HG02938 (cell line): ENCODE measurements around the gene HIGD1A.

Experiments
- ATAC-seq: cut with Tn5 transposase; IDR thresholded peaks from one replicate; pipeline ENCODE4 v1.9.1; 2021; ENCODE audit warnings: mild to moderate bottlenecking, moderate library complexity; ENCODE audit not compliant: unreplicated experiment

HIGD1A gene

GRCh38 chr3:42804106-42804830, at the start of gene HIGD1A:
Gene HIGD1A (minus strand): TSS chr3:42804490. CDS start chr3:42794253, 10,237 bp downstream.
- ATAC-seq, result peak; percentile 97

- ATAC-seq, result no peak
Observed at GRCh38 chr3:42853739-42854302, 49.5 kb upstream of the HIGD1A start.

DNA sequence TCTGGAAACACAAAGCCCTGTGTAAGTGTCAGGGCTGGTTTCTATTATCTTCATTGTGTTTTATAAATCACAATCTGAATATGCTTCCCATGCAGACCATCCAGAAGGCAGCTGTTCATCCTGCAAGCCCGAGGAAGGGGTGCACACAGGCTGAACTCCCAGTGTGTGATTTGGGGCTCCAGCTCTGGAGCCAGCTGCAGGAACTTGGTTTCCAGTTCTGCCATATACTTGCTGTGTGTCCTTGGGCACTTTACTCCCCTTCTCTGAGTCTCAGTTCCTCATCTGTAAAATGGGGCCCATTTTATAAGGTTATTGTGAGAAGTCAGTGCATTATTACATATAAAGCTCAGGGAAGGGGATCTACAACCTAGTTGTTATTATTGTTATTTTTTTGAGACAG, 48.8 kb upstream of the HIGD1A start:
- ATAC-seq, result no peak

DNA sequence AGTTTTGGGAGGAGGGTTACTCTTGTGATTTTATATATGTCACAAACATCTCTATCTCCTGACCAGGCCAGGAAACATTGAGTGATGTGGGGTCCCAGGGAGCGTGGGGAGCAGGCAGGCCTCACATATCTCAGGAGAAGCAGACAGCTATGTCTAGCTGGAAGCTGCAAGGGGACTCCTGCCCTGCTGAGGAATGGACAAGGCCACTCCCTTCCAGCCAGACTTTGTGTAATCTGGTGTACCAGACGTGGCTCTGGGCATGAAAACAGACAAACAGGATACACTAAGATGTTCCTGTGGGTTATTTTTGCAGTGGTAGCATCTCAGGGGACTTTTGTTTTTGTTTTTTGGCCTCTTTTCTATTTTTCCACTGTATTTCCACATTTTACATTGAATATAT, 48.2 kb upstream of the HIGD1A start:
- no peak for ATAC-seq

DNA sequence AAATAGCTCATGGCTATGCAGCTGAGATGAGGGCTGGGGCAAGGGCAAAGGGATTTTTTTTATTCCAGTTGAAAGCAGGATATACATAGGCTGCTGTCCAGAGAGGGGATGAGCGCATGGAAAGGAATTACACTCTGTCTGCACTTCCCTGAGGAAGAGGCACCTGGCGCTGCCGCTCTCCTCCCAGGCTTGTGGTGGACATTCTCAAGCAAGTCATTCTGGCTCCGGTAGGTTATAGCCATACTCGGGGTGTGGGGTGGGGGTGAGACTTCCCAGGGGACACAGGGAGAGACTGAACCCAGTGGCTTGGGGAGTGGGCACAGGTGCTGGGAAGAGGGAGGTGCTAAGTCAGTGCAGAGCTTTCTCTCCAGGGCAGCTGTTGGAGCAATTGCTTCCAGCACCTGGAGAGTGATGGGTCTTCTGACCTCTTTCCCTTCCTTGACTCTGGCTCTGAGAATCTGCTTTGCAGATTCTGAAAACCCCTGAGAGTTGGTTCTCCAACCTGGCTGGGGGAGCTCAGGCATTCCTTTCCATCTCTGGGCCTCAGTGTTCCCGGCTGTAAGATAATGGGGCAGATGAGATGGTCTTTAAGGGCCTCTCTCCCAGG, 47.0 kb upstream of the HIGD1A start:
- ATAC-seq, result no peak

DNA sequence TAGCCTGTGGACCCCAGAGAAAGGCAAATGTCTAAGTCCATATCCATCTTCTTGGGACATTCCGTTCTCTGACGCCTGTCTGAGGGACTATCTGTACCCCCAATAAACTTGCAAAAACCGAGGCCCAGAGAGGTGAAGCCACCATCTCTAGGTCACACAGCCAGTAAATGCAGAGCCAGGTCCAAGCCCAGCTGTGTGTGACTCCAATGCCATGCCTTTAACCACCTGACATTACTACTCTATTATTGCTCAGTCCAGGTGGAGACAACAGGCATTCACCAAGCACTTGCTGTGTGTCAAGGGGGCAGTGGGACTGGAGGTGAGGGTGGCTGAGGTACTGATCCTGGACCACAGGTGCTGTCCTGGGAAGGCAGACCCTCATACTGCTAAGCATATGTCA, 46.0 kb upstream of the HIGD1A start:
- no peak for ATAC-seq

DNA sequence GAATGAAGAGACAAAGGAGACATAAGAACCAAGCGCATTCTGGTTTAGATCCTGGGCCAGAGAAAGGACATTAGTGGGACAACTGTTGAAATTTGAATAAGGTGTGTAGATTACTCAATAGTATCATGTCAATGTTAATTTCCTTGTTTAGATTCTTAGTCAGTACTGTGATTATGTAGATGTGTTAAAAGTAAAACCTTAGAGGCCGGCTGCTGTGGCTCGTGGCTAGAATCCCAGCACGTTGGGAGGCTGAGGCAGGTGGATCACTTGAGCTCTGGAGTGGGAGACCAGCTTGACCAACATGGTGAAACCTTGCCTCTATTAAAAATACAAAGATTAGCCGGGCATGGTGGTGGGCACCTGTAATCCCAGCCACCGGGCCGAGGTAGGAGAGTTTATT, 44.7 kb upstream of the HIGD1A start:
- no peak for ATAC-seq

- no peak for ATAC-seq
Observed at GRCh38 chr3:42847731-42848130, 43.4 kb upstream of the HIGD1A start.

GRCh38 chr3:42846685-42847522, 42.6 kb upstream of the HIGD1A start:
- peak; percentile 65 for ATAC-seq

GRCh38 chr3:42844815-42845214, 40.5 kb upstream of the HIGD1A start:
- no peak for ATAC-seq

- no peak for ATAC-seq
Observed at GRCh38 chr3:42844412-42844713, 40.1 kb upstream of the HIGD1A start.

GRCh38 chr3:42843713-42844411, 39.6 kb upstream of the HIGD1A start:
- no peak for ATAC-seq

- no peak for ATAC-seq
Observed at GRCh38 chr3:42841332-42841731, 37.0 kb upstream of the HIGD1A start.

DNA sequence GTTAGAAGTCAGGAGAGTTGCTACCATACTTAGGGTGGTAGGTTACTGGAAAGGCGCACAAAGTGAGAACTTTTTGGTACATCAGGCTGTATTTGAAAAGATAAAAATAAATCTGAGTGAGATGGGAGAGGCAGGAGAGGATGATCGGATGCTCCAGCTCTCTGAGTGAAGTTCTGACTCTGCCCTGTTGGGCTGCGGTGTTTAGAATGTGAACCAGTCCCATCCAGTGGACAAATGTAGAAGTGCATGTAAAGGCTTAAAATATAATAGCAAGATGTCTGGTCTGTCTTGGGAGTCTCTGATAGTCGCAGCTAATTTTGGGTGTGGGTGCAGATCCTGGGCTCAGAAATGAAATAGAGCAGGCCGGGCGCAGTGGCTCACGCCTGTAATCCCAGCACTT, 35.3 kb upstream of the HIGD1A start:
- ATAC-seq, result peak; percentile 99

DNA sequence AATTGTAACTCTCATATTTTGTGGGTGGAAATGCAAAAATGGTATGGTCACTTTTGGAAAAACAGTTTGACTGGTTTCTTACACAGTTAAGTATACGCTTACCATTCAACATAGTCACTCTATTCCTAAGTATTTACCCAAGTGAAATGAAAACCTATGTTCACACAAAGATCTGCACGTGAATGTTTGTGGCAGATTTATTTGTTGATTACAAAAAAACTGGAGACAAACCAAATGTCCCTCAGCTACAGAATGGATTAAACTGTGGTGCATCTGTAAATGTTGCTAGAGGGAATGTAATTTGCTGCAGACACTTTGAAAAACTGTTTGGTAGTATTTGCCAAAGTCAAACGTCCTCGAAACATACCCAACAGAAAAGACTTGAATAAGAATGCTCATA, 34.3 kb upstream of the HIGD1A start:
- no peak for ATAC-seq

DNA sequence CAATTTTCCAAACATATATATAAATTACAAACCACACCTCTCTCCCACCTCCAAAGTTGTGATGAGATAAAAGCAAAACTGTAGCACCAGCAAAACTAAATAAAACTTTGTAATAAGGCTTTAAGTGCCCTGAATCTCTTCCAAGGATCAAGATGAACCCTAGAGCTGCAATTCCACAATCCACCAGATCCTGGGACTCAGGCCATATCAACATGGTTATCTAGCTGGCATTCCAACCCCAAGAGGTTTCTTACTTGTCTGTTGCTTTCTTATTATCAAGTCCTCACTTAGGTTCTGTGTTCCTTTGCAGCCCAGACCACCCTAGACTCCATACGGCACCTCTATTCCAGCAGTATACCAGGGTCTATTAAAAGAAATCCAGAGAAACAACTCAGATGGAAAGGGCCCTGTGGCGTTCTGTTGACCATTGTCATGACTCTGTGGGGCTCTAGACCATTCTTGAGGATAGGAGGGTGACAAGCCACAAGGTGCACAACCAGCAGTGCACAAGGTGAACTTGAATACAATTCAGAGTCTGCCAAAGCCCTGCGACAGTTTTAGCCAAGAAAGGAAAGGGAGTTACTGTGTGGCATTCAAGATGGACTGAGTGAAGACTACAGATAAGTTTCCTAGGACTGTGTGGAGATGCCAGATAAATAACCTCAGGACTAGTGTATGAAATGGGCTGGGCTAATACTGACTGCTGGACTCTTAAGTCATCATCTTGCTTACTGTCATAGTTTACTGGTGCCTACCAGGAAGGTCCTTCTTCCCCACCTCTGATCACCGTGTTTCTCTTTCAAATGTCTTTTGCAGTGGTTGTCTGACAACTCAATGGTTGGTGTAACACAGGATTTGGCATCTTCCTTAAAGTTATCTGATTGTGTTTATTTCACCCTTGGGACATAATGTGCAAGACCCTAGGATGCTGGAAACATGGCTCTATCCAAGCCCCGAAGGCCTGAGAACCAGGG, 32.1 kb upstream of the HIGD1A start:
- no peak for ATAC-seq

GRCh38 chr3:42831321-42831713, 27.0 kb upstream of the HIGD1A start:
- no peak for ATAC-seq

- no peak for ATAC-seq
Observed at GRCh38 chr3:42830437-42831320, 26.4 kb upstream of the HIGD1A start.
